ENCODE results near the gene WDR31.
"Not testable (repeated sequence)": the region's sequence is repeated elsewhere in the genome, so short reads cannot be mapped to it uniquely, and the experiment has no call there.

Gene WDR31

DNA sequence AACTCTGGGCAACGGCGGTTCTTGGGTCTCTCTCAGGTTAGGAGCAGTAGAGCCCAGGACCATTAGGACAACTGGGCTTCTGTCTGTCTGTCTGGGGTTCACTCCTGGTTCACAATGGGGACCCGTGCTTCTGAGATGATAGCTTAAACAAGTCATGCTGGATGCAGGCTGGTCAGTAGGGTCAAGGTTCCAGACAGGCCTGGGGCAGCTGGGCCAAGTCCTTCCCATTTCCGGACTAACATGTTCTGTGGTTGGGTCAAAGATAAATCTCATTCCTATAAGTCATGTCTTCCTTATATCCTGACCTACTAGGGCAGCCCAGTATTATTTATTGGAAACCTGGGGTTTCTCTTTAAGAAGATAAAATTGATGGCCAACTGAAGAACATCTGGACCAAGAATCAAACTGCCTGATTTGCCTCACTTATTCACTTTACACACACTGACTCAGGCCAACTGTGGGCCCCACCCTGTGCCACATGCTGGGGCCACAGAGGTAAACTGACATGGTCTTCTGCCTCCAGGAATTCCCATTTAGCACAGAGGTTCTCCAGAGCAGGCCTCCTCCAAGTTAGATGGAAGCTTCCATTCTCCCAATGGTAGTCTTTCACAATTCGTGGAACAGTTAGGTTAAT lies 28.4 kb upstream of the WDR31 start:
- DNase-seq = no peak

DNA sequence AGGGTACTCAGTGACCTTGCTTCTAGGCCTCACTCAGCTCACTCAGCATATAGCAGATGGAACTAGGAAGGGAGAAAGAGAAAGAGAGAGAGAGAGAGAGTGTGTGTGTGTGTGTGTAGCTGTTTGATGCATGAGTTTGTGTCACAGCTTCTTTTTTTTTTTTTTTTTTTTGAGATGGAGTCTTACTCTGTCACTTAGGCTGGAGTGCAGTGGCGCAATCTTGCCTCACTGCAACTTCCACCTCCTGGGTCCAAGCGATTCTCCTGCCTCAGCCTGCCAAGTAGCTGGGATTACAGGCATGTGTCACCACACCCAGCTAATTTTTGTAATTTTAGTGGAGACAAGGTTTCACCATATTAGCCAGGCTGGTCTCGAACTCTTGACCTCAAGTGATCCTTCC lies 25.6 kb upstream of the WDR31 start:
- DNase-seq = not testable (repeated sequence)

DNA sequence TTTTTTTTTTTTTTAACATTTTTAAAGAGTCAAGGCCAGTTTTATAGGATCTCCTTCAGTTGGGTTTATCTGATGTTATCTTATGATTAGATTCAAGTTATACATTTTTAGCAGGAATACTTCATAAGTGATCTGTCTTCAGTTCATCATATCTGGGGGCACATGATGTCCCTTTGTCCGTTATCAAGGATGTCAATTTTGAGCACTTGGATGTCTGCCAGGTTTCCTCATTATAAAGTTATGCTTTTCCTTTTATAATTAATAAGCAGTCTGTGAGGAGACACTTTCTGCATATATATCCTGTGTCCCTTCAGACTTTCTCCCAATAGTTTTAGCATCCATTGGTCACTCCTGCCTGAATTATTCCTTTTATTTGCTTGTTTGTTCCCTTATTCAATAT lies 24.9 kb upstream of the WDR31 start:
- no peak for DNase-seq

DNA sequence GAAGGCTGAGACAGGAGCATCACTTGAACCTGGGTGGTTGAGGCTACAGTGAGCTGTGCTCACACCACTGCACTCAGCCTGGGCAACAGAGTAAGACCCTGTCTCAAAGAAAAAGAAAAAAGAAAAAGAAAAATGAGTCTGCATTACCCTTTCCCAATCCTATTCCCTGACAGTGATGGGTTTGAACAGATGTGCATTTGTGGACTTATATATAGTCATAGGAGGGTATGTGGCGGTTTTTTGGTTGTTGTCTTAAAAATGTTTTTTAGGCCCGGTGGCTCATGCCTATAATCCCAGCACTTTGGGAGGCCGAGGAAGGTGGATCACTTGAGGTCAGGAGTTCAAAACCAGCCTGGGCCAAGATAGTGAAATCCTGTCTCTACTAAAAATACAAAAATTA lies 23.3 kb upstream of the WDR31 start:
- no peak for DNase-seq

DNA sequence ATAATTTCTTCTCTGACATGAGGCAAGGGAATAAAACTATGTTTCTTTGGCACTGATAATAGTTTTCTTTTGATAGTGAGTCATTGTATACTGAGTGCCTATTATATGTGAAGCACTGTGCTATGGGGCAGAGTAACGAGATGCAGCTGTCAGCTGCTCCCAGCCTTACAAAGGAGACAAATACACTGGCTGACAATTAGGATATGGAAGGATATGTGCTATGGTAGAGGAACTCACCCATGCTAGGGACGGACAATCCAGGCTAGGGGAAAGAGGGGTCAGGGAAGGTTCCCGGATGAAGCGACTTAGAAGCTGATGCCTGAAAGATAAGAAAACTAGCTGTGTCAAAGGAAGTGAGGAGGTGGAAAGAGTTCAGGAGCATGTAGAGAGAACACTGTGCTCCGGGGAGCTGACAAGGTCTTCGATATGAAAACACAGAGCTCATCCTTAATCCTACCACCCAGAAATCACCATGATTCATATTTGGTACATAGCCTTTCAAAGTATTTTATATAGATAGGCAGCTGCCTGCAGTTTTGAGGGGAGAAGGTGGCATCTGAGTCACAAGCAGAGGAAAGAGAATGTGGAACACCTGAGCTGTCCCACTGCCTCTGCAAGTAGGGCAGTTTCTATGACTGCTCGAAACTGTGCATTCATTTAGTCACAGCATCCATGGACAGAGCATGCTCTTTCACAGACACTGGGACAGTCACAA lies 21.4 kb upstream of the WDR31 start:
- no peak for DNase-seq

DNA sequence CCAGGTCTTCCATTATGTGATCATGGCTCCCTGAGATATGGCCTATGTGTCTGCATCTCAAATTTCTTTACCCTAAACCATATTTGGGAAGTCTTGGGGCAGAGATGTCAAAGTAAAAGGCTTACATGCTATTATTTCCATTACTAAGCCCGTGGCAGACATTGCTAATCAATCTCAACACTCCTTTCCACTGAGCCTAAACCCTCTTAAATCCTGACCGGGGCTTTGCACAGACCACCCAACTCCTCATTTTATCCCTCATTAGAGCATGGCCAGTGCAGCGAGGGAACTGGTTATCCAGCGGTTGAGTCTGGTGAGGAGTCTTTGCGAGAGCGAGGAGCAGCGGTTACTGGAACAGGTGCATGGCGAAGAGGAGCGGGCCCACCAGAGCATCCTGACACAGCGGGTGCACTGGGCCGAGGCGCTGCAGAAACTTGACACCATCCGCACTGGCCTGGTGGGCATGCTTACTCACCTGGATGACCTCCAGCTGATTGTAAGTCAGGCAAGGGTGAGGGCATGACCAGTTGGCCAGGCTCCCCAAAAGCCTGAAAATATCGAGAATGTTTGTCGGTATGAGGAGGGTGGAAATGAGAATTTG lies 20.3 kb upstream of the WDR31 start:
- DNase-seq = no peak

DNA sequence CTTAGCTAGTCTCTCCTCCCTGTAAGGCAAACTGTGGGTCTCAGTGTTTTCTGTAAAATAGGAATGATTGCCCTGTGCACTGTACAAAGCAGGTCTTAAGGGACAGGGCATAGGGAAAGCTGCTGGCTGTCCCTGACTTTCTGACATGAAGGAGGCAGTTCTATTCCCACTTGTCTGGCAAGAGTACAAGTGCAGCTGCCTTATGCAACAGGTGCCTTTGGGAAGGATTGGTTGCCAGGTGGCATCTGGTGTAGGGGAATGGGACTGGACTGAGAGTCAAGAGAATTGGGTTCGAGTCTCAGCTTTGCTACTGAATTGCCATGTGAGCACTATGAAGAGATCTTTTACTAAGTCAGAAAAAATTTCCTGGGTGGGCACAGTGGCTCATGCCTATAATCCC lies 19.3 kb upstream of the WDR31 start:
- no peak for DNase-seq

DNA sequence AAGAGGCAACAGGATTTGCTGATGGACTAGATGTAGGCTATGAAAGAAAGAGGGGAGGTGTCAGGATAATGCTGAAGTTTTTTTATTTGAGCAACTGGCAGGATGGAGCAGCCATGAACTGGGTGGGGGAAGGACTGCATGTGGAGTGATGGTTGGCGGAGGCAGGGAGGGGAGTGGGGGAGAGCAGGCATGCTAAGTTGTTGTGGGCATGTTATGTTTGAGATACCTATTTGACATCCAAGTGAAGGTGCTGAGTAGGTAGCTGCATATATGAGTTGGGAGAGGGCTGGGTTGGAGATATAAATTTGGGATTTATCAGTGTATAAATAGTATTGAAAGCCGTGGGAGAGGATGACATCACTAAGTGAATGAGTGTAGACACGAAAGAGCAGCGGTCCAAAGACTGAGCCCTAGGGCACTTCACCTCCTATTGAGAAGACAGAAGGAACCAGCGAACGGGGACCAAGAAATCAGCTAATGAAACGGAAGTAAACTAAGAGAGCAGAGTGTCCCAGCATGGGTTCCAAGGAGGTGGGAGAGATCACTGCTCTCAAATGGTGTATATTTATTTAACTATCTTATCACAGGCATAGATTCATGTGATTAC lies 16.7 kb upstream of the WDR31 start:
- DNase-seq = no peak

DNA sequence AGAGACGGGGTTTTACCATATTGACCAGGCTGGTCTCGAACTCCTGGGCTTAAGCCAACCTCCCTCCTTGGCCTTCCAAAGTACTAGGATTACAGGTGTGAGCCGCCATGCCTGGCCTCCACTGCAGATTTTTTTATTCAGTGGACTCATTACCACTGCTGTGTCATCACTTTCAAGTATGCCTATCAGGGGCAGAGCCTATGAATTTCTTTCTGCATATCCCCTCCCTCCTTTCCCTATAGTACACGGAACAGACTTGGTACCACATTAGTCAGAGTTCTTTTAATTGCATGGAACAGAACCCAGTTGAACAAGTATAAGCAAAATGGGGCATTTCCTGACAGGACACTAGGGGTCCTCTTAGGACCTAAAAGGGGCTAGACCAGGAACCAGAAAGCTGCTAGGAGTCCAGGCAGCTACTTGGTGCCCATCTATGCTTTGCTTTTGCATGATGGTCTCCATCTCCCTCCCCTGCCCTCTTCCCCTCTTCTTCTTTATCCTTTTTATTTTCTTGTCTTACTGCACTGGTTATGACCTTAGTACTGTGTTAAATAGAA lies 15.0 kb upstream of the WDR31 start:
- no peak for DNase-seq

DNA sequence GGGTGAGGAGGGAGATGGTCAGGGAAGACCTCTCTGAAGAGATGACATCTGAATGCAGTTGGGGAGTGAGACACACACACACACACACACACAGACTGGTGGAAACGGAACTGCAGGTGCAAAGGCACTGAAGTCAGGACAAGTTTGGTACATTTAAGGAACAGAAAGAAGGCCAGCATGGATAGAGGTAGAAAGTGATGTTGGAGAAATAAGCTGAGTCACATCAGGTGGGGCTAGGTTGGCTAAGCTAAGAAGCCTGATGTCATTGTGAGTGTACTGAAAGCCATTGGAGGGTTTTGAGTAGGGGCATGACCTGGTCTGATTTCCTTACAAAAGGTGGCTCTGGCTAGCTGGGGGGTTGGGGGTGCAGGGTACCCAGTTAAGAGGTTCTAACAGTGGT lies 12.3 kb upstream of the WDR31 start:
- DNase-seq = no peak

DNA sequence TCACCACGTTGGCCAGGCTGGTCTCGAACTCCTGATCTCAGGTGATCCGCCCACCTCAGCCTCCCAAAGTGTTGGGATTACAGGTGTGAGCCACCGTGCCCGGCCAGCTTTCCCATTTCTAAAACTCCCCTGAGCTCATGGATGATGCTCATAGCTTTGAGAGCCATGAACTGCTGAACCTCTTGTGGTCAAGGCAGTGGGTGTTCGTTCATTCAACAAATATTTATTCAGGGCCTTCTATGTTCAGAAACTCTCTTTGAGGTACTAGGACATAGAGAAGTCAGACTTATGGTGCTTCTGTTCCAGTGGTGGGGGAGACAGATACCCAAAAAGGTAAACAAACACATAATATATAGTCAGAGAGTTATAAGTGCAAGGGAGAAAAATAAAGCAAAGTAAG lies 11.9 kb upstream of the WDR31 start:
- no peak for DNase-seq

DNA sequence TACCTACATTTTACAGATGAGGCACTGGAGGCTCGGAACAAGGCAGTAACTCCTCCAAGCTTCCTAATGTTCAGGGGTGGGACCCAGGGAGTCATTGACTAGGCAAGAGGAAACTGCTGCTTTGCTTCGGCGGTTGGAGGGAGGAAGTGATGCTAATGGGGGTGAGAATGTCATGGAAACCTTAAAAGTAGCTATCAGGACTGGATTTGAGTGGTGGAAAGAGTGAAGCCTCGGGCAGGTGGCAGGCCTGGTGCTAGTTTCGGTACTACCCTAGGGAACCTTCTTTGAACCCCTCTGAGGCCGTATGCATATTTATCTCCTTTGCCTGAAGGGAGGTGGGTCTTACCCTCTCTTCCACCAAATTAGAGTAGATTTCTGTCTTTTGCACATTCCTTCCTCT lies 10.9 kb upstream of the WDR31 start:
- no peak for DNase-seq

DNA sequence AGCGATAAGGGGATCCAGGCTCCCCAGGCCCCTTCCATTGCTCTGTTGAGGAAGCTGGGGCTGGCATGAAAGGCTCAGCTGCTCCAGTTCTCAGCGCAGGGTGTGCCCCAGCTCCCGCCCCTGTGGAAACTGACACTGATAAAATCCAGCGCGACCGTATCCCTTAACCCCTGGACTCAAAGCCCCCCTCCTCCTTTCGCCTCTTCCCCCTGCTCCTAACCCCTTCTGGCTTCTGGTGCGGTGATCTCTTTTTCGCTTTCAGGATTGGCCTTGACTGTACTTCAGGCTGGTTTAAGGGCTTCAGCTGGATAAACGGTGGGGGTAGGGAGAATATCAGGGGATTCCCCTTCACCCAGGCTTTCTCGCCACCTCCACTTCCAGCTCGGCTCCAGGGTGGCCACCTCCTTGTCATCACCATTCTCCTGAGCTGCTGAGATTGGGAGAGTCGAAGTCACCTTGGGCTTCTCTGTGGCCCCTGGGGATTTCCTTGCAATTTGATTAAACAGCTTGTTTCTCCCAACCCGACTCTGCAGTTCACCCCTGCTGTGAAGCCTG lies 10.1 kb upstream of the WDR31 start:
- no peak for DNase-seq

DNA sequence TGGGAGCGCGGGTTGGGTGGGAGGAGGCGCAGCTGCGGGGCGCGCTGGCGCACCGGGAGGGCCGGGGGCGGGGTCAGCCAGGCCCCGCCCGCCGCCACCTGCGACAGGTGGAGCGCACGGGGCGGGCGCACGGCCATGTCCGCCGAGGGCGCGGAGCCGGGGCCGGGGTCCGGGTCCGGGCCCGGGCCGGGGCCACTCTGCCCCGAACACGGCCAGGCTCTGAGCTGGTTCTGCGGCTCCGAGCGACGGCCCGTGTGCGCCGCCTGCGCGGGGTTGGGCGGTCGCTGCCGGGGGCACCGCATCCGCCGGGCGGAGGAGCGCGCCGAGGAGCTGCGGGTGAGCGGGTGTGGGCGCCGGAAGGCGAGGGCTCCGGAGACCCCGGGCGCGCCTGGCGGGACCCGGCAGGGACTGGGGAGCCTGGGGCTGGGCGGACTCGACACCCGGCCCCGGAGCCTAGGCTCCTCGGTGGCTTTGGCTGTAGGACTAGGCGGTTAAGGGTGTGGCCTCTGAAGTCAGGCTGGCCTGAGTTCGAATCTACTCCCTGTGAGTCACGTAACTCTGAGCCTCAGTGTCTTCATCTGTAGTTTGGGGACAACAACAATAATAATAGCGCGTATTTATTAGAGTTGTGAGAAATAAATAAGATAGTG lies 9.5 kb upstream of the WDR31 start, which contains the start of gene BSPRY:
TSS of gene BSPRY (plus strand) at position 97 of the 650 bp plus-strand sequence. CDS start at position 136, 39 bp downstream.
- no peak for DNase-seq

DNA sequence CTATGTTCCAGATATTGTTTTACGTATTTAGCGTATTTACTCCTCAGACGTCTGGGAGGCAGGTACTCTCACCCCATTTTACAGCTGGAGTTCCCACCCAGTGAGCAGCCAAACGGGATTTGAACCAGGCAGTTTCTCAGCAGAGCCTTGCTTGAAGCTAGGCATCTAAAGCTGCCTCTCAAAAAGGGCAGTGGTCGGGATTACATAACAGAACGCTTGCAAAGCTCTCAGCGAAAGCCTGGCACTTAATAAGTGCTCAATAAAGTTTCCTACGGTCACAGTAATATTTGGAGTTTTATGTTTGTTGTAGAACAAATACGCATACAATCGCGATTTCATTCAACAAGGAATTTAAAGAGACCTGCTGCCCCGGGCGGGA lies 9.0 kb upstream of the WDR31 start:
- no peak for DNase-seq

DNA sequence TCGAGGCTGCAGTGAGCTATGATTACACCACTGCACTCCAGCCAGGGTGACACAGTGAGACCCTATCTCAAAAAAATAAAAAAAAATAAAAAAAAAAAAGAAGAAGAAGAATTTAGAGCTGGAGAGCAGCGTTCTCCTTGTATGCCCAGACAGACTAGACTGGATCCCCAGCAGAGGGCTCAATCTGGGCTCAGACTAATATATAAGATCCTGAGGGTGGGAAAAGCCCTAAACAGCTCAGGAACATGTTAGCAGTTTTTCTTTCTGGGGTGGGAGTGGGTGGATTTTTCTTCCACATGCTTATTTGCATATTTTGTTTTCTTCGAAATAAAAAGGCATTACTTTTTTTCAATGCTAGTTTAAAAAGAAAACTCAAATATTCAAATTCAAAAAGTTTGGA lies 8.4 kb upstream of the WDR31 start:
- DNase-seq = no peak

DNA sequence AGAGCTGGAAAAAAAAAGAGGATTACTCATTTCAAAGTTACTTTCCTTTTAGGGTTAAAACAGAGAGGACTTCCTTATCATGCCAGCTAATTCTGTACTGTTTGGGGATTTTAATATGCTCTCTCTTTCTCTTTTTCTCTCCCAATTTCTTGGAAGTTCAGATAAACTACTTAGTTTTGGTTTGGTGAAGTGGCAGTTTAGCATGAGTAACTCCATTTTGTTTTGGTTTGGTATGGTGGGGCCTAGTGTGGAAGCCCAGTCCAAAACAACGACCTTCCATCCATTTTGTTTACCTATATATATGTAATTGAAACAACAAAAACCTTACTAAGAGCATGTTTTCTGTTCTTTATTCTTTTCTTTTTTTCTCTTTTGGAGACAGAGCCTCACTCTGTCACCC lies 5.6 kb upstream of the WDR31 start:
- no peak for DNase-seq

DNA sequence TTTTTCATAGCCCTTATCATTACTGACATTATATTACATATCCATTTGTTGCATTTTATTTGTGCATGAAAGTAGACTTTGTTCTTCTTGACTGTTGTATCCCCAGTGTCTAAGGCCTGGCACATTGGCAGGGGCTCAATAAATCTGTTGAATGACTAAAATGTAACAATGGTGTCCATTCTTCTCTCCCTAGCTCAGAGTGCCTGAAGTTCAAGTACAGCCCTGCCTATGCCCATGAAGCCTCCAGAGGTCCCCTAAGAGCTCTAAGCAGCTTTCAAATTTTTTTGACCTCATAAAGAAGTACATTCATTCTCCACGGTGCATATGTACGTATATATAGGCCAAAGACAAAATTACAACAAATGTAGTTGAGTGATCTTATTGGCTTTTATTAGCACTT lies 5.1 kb upstream of the WDR31 start:
- no peak for DNase-seq

DNA sequence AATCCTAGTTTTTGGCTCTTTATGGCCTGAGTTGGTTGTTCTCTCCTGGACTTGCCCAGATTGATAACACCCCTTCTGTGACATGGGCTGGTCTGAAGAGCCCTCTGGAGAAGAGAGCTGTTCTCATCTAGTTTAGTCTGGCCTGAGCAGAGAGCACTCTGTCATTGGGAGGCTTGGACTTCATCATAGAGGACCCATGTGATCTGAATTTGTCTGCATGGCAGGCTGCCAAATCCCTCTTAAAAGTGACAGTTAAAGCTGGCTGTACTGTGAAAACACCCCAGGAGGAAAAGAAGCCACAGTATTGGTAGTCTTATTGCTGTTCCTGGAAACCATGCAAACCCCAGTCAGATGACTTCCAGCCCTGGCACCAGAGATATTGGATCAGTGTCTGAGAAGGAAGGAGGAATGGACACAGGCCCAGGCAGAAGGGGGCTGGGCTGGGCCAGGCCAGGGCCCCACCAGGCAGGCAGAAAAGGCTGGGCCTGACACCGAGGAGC lies 3.7 kb upstream of the WDR31 start:
- DNase-seq = no peak

DNA sequence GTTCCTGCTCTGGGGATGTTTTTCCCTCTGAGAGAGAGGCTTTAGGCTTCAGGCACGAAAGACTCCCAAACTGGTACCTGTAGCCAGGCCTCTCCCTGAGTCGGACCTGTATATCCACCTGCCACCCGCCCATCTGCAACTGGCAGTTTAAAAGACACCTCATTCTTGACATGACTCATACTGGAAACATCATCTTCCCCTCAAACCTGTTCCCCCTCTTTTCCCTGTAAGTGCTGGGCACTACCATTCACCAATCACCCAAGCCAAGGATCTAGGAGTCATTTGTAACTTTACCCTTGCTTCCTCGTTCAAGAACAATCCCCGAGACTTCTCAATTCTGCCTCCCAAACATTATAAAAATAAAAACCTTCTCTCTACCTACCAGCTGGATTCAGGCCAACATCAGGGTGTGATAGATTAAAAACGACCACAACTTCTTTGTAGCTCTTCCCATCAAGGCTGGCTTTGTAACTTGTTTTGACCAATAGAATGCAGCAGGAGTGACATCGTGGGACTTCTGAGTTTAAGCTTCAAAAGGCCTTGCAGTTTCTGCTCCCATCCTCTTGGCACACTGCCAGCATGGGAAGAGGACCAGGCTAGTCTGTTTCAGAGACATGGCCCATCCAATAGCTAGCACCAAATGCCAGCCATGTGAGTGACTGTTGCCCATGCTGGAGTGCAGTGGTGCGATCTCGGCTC lies 1.8 kb upstream of the WDR31 start:
- no peak for DNase-seq

DNA sequence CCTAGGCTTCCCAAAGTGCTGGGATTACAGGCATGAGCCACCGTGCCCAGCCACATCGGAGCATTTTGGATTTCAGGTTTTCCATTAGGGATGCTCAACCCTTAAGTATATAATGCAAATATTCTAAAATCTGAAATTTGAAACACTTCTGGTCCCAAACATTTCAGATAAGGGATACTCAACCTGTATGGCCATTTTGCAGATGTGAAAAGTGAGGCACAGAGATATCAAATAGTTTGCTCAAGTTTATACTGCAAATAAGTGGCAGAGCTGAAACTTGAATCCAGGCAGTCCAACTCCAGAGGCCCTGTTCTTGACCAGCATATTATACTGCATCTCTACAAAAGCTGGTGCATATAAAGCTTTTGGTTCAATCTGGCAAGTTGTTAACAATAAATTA lies 2.4 kb downstream of the WDR31 start:
- DNase-seq = no peak

DNA sequence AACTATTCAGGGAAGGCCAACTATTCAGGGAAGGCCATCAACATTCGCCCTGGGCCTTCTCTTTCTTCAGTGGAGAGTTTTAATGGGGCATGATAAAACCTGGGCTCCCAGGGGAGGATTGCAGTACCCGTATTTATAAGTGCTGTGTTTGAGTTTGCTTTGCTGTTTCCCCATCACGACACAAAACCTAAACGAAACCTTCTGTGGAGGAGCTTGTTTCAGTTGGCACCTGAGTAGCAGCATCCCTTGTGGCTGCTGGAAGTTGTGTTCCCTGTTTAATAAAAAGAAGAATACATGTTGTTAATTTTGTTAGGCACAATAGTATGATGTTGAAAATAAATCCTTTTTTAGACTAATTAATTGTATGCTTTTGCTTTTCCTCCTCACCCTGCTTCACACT lies 8.3 kb downstream of the WDR31 start:
- no peak for DNase-seq
